Vein endothelial cell (primary cell): ENCODE results near the gene CCDC171. TPM values are rescaled to one million over a fixed set of nuclear protein-coding genes. Genes with fewer than 3 reads are reported as not detected.

Experiments
- small RNA-seq: library from RNA; depleted of rRNA; stranded (forward); fragments of <200 nt; gene quantifications from one replicate; pipeline ENCODE3, GENCODE V24; 2012
- total RNA-seq: library from RNA; depleted of rRNA; stranded (reverse); fragments of >200 nt; gene quantifications from 2 replicates; pipeline ENCODE4 v1.2.3, GENCODE V29; 2012

The CCDC171 gene
- 0.98 and 1.1 TPM in 2 replicates for total RNA-seq

GRCh38 chr9:15552636-15553527, at the start of gene CCDC171:
TSS of gene CCDC171 (plus strand) at chr9:15553043. CDS start at chr9:15564089, 11,046 bp downstream.

DNA sequence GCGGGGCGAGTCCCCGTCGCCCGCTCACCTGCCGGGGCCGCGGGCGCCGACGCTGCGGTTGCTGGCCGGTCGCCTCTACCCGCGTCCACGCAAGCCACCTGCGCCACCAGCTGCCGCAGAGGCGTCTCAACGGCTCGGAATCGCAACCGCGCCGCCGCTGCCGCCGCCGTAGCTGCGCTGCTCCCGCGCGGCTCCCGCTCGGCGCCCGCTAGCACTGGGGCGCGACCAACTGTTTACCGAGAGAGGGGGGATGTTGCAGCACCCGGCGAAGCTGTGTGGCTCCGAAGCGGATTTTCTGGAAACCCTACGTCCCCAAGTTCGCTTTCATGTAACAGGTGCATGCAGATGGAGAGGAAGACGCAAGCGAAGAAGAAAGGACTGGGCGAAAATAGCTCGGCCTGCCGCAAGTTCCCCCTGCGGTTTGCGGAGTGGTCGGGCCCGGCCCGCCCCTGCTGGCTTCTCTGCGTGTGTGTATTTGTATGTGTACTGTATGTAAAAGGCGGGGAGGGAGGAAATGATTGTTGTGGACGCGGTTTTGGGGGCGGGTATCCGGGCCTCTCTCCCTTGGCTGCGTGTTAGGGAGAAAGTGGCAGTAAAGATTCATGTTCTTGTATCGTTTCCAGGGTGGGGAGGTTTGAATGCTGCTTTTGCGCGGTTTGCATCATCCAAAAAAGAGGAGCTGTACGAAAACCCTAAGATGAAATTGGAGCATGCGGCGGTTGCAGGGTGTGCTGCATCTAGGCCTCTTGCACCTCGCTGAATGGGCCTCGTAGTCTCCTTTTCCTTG, 41.9 kb upstream of the CCDC171 start, which contains the start of gene PSIP1:
TSS of gene PSIP1 (minus strand) at position 182 of the 787 bp plus-strand sequence. CDS start 782 bp downstream, outside the sequence.

Small RNA genes within 50 kb of the gene (small RNA-seq; reads per million reads assigned to genes)
- gene AL513423.1: not detected
- not detected for gene HMGN2P16
- gene RN7SL98P: not detected
- 0.11 reads per million for gene RNU6-14P
- gene RNU6-246P: not detected

Other genes with a start within 250 kb of the CCDC171 start
- 4.3 and 4.9 TPM in 2 replicates for gene TTC39B, start 245.8 kb upstream of the CCDC171 start, total RNA-seq
- 31.4 and 36.4 TPM in 2 replicates for gene SNAPC3, start 130.2 kb upstream of the CCDC171 start, total RNA-seq
- 46.1 and 52.9 TPM in 2 replicates for gene PSIP1, start 42.1 kb upstream of the CCDC171 start, total RNA-seq